ENCODE data around the gene CTBP1.
A peak's percentile ranks its signal among the peaks of the same experiment; 100 is the strongest.

The CTBP1 gene

DNA sequence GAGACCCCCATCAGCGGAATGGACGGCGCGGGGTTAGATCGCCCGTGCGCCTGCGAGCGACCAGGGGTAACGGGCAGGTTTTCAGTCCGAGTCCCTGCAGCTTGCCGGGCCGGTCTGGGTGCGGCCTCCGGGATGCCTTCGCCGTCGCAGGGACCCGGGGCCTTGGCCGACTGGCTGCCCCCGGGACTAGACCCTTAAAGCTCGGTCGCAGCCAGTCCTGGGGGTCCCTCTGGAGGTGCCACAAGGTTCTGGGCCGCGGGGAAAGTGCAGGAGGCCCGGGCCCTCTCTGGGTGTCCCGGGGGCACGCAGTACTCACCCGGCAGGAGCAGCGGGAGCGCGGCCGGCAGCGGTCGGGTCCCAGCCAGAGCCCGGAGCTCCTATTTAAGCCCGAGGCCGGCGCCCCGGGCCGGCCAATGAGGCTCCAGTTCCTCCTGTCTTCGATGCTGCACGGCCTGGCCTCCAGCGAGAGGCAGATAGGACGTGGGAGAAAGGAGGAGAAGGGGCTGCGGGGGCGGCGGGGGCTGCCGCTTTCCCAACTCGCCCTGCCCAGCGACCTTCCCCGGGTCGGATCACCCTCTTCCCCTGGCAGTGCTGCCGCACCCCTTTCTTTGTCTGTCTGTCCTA, 76.6 kb downstream of the CTBP1 start, which contains the start of gene SPON2:
SPON2 (minus strand) TSS at position 356 of the 624 bp plus-strand sequence.
- DNase-seq, result no peak

DNA sequence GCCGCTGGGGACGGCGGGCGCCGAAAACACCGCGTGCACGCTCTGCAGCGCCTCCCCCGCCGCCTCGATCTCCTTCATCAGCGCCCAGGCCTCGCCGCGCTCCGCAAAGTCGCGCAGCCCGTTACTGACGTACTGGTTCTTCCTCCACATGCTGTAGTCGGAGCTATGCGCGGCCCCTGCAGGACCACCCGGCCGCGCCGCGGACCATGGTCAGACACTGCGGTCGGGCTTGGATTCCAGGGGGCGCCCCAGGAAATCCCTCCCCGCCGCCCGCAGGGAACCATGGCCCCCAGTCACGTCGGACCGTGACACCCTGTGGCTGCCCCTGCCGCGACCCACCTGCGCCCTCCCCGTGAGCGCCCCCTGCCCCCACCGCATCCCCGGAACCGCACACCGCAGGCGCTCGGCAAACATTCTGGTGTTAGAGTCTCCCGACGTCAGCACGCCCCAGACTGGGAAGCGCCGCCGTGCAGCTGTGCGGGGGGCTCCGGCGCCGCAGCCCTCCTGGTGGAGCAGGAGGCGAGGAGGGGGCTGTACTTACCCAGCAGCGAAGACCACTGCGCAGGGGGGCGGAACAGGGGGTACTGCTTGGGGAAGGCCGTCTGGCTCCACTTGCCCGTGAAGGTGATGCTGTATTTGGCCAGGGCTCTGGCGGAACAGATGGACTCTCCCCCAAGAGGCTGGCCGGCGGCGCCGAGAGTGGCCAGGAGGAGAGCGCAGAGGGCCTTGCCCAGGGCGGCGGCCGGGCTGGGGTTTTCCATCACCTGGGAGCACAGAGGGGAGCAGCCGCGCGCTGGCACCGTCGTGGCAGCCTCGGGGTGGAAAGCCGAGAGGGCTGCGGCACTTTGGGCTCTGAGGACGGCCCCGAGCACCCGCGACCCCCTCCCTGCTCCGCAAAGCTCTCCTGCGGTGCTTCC, 77.4 kb downstream of the CTBP1 start:
- no peak for DNase-seq

DNA sequence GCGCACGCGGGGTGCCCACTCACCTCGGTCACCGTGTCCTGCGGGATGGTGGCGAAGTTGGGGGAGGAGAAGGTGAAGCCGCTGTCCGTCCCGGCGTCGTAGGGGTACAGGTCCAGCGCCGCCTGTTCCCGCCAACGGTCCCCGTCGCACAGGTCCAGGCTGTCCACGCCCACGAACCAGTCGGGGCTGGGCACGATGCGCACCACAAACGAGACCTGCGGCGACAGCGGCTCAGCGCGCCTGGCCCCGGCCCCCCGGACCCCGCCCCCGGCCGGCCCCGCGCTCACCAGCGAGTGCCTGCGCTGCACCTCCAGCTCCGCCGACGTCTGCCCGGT, 78.0 kb downstream of the CTBP1 start:
- DNase-seq, result no peak

DNA sequence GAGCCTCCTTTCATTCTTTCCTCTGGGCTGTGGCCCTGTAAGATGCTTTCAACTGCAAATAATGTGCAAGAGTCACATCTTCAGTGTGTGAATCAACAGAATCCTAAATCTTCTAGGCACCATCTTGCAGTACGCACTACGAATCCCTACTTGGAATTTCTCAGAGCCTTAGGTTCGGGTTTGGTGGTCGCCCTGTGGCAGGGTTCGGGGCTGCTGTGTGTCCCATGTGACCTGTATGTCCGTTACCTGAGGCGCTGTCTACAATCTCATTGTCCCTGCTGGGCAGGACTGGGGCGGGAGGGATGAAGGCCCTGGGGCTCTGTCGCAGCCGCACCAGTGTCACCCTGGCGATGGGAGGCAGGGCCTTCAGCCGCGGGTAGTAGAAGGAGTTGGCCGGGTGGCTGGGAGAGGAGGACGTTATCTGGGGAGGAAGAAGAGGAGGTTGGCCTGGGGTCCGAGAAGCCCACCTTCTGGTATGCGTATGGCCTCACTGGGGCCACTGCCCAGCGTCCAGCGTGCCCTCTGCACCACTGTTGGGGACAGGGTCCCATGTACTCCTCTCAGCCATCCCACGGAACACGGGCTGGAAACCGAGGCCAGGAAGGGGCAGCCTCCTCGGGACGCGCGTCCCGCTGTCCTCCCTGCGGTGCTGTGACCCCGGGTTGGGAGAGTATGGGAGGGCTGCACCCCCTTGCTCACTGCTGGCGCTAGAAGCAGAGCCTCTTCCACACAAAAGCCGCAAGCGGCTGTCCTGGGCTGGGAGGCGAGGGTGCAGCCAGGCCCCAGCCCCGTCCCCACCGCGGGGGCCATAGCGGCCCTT, 78.6 kb downstream of the CTBP1 start:
- no peak for DNase-seq

DNA sequence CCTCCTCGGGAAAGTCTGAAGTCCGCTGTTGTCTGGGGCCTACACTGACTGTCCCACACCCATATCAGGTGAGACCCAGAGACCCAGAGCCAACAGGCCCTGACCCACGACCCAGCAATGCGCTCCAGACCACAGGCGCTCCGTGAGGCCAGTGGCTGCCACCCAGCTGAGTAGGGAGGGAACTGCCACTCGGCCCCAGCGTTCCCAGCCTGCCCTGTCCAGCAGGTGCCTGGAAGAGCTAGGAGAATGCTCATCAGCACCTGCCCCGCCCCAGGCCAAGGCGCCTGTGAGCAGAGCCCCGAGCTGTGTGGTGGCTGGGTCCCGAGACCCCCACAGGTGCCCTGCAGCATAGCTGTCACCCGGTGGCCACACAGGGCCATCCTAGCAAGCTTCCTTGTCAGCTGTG, 79.2 kb downstream of the CTBP1 start:
- DNase-seq, result no peak

DNA sequence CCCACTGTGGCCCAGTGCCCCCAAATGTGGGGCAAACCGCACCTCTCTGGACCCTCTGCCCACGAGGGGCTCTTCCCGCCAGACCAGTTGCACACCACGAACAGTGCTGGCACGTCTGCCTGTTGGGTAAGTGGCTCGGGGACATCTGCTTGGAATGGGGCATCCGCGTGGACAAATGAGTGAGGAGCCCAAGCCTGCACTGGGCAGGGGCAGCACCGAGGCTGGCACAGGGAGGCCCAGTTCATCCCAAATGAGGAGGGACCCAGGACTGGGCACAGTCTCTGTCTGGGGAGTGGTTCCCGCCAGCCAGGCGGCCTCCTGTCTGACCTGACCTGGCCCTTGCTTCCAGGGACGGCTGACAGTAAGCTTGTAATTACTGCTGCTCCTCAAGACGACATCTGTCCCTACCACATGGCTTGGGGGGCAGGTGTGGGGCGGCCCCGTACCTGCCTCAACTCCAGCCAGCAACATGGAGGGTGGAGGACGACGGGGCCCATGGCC, 79.7 kb downstream of the CTBP1 start:
- DNase-seq, result no peak

DNA sequence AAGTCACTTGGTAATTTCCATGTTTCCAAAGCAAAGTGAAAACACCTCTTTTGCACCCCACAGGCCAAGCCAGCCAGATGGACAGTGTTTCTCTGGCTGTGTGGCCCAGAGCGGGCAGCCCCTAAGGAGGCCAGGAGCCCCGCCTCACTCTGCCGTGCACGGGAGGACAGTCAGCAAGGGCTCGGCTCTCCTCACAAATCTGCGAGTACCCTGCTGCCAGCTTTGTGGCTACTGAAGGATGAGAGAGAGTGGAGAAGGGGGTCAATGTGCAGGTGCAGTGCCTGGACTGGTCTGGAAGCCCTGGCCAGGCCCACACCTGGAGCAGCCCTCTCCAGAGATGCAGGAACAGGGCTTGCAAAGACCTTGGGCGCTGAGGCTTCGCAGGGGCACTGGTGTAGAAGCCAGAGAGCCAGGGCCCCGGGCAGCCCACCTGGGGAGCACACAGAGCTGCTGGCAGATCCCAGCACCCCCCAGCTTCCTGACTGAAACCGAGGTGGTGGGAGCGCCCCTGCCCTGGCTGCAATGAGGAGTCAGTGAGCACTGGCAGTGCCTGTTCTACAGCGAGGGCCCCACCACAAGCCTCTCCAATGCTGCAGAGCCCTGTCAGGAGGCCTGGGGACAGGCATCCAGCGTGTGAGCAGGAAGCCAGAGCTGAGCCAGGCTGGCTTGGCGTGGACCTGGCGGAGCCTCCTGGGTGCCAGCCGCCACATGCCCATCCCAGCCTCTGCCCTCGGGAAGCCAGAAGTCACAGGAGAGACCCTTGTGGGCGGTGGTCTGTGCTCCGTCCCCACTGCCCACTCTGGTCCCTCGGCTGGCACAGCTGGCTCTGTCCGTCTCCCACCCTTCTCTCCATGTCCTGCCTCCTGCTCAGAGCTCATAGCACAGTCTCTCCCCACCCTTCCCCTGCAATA, 80.5 kb downstream of the CTBP1 start:
- DNase-seq, result no peak

DNA sequence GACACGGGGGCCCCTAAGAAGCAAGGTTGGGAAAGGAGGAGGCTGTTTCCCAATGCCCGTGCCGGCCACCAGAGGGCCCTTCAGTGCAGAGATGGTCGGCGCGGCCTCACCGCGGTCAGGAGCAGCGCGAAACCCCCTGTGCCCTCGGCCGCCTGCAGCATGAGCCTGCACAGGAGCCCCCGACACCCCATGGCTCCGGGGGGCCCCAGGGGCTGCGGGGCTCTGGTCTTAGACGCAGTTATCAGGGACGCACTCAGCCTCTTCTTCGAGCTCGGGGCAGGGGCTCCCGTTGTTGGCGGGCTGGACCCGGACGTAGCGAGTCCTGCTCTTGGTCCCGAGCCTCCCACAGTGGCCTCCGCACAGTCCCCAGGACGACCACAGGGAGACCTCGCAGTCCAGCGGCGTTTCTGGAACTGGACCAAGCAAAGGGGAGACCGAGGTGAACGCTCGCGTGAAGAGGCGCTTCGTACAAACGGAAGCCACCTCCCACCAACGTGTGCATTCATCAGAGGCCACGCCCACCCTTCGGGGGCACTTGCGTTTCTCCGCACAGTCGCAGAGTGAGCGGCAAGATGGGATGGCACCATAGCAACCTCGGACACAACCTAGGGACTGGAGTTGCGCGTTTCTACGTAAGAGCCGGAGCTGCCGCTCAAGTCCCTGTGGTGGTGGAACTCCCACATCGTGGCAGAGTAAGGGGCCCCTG, 81.5 kb downstream of the CTBP1 start:
- DNase-seq, result peak in 1 of 2 experiments; percentile 37

DNA sequence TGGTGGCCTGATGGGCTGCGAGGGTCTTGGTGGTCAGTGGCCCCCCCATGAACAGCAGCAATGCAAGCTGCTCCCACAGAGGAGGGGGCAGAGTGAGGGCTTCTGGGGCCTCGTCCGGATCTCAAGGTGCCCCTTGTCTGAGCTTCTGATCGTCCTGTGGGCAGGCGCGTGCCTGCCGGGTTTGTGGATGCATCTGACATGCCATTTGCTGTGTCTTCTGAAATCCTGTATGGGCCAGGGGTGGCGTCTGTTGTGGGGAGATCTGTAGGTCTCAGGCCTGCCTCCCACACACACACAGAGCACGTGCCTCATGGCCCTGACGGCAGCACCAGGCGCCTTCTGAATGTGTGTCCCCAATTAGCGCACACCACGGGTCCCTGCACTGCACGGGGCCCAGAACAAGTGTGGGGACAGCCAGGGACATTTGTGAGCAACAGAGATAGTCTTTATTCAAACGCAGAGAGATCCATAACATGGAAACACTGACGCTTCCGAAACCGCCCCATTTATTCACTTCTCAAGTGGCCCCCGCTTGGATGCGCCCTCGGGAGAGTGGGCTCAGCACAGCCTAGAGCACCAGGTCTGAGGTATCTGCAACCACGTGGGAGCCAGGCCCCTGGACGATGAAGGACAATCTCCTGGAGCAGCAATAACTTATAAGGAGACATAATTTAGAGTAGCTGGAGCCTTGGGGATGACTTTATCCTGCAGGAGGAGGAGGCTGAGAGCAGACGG, 82.3 kb downstream of the CTBP1 start:
- DNase-seq, result no peak

DNA sequence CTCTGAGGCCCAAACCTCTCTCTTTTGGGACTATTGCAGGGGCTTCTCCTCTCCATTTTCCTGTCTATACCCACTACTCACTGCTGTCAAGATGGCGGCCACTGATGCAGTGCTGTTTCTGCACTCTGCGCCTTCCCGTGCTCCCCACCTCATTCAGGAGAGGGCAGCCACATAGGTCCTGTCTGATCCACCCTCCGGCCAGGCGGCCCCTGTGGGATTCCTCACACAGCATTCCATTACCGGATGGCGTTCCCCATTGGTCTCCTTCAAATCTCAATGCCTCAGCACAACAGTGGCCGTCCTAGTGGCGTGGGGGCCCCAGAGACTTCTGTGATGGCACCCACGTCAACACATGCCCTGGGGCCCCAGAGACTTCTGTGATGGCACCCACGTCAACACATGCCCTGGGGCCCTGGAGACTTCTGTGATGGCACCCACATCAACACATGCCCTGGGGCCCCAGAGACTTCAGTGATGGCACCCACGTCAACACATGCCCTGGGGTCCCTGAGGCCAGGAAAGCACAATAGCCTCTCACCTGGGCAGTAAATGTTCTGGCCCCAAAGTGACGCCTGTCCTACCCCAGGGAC, 83.9 kb downstream of the CTBP1 start:
- DNase-seq, result no peak

DNA sequence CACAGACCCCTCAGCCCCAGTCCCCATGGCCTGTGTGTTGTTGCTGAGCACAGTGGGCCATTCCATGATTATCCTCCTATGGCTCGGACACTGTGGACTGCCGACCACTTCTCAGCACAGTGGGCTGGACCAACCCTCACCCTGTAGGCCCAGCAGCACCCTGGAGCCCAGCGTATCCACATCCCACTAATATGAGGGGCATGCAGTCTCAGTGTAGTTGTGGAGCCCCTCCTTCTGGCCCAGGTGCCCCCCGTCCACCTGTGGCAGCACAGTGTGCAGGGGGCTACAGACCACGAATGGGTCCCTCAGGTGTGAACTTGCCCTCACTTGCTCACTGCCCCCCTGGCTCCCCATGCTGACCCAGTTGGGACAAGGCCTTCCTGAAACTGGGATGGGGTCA, 84.5 kb downstream of the CTBP1 start:
- DNase-seq, result no peak

DNA sequence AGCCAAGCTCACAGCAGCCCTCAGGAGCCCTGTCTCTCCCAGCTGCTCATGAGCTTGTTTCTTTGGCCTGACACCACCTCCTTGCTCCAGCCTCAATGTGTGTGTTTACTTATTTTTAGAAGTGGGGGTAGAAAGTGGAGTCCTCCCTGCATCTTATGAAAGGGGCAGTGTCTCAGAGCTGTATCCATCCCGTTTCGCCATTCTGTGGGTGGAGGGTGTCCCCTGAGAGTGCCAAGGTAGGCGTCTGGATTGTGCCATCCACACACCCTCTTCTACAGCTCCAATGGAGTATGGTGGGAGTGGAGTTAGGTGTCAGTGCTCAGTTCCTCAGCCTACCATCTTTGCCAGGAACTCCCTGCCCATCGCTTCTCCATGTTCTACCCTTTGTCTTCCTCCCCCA, 84.9 kb downstream of the CTBP1 start:
- no peak for DNase-seq
